SU-DHL-6 (cell line): ENCODE data around the gene NAT9.

ENCODE experiments used
- H2AFZ ChIP-seq: fragments of 200-600 bp; sonication (generic); 2 replicates; pipeline ENCODE4 v1.6.1; 2014; ENCODE audit warnings: low read depth, mild to moderate bottlenecking, moderate library complexity, mixed read lengths, antibody characterized with exemption, low read length; ENCODE audit not compliant: severe bottlenecking
- H3F3A ChIP-seq: fragments of 200-600 bp; shearing (Covaris generic); 2 replicates; pipeline ENCODE4 v1.6.0; 2016; ENCODE audit warnings: antibody characterized with exemption, mild to moderate bottlenecking; ENCODE audit not compliant: insufficient read depth
- H3K27ac ChIP-seq: fragments of 200-600 bp; sonication (generic); 2 replicates; pipeline ENCODE4 v1.5.1; 2016; ENCODE audit warnings: low read depth, mild to moderate bottlenecking, low read length, moderate library complexity, mixed read lengths
- H3K27me3 ChIP-seq: fragments of 200-600 bp; sonication (generic), shearing (Covaris generic); 2 replicates; pipeline ENCODE4 v1.6.0; 2014; ENCODE audit warnings: mild to moderate bottlenecking, low read length
- H3K36me3 ChIP-seq: fragments of 200-600 bp; sonication (generic); 2 replicates; pipeline ENCODE4 v1.6.1; 2014; ENCODE audit warnings: mild to moderate bottlenecking, low read length, mixed read lengths
- H3K4me2 ChIP-seq: fragments of 300-600, 200-600 bp; shearing (Covaris generic), sonication (generic); 2 replicates; pipeline ENCODE4 v1.6.0; 2014; ENCODE audit warnings: low read length, low read depth, mild to moderate bottlenecking; ENCODE audit not compliant: poor library complexity, severe bottlenecking
- H3K4me3 ChIP-seq: fragments of 200-600 bp; sonication (generic); 2 replicates; pipeline ENCODE4 v1.5.1; 2014; ENCODE audit warnings: antibody characterized with exemption, low read length, mild to moderate bottlenecking, mixed read lengths; ENCODE audit not compliant: insufficient read depth, poor library complexity, severe bottlenecking
- H3K79me2 ChIP-seq: fragments of 200-600 bp; sonication (generic); 2 replicates; pipeline ENCODE4 v1.6.1; 2014; ENCODE audit warnings: mild to moderate bottlenecking, low read length, moderate library complexity; ENCODE audit not compliant: insufficient read depth
- H3K9ac ChIP-seq: fragments of 200-600 bp; sonication (generic); 2 replicates; pipeline ENCODE4 v1.7.0; 2014; ENCODE audit warnings: mild to moderate bottlenecking, low read length
- H3K9me2 ChIP-seq: fragments of 200-600 bp; sonication (generic); replicated peaks from 2 replicates; pipeline ENCODE4 v1.6.1; 2014; ENCODE audit warnings: low read length; ENCODE audit not compliant: insufficient read depth
- H3K9me3 ChIP-seq: fragments of 200-600 bp; sonication (generic); 2 replicates; pipeline ENCODE4 v1.6.1; 2014; ENCODE audit warnings: low read length, mixed read lengths; ENCODE audit not compliant: insufficient read depth
- H4K20me1 ChIP-seq: fragments of 200-600 bp; sonication (generic); 2 replicates; pipeline ENCODE4 v1.6.1; 2014; ENCODE audit warnings: low read depth, mild to moderate bottlenecking, antibody characterized with exemption, low read length, moderate library complexity, mixed read lengths
- EZH2phosphoT487 ChIP-seq: fragments of 200-600 bp; sonication (generic), shearing (Covaris generic); conservative IDR thresholded peaks from 2 replicates; pipeline ENCODE4 v1.6.1; 2018; ENCODE audit warnings: mild to moderate bottlenecking, antibody characterized with exemption, low read length, moderate library complexity, mixed read lengths
- TF ChIP-seq, protein P1 (sequence below): fragments of 200-600 bp; sonication (generic); IDR thresholded peaks from one replicate; pipeline ENCODE4 v1.5.1; 2017; ENCODE audit warnings: antibody characterized with exemption, mild to moderate bottlenecking, low read length, moderate library complexity; ENCODE audit not compliant: insufficient read depth, poor library complexity, severe bottlenecking

The NAT9 gene

DNA sequence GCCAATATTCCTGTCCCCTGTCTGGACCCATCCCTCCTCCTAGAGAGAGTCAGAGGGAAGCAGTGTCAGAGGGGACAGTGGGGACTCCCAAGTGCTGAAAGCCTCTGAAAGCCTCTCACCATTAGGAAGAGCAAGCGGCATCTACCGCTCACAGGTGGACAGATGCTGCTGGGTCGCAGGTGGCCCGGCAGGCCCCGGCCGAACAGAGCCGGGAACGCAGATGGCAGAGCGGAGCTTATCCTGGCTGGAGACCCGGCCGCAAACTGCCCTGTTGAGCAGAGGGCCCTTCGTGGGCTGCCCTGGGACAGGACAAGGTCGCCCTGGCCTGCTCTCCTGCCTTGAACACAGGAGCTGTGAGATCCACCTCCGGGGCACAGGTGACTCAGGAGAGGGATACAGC, 23.0 kb upstream of the NAT9 start:
- H3K9me2 ChIP-seq: no peaks in the 10 kb centered on the region
- H3K9me3 ChIP-seq: no peaks in the 10 kb centered on the region
- H3K79me2 ChIP-seq: no peaks in the 10 kb centered on the region
- H3K9ac ChIP-seq: no peak overlapping the region
- H3K36me3 ChIP-seq: no peaks in the 10 kb centered on the region
- H3K27ac ChIP-seq: no peak overlapping the region
- no peaks in the 10 kb centered on the region for H3K27me3 ChIP-seq
- no peaks in the 10 kb centered on the region for H4K20me1 ChIP-seq
- H3F3A ChIP-seq: no peaks in the 10 kb centered on the region
- TF ChIP-seq, protein P1, sequence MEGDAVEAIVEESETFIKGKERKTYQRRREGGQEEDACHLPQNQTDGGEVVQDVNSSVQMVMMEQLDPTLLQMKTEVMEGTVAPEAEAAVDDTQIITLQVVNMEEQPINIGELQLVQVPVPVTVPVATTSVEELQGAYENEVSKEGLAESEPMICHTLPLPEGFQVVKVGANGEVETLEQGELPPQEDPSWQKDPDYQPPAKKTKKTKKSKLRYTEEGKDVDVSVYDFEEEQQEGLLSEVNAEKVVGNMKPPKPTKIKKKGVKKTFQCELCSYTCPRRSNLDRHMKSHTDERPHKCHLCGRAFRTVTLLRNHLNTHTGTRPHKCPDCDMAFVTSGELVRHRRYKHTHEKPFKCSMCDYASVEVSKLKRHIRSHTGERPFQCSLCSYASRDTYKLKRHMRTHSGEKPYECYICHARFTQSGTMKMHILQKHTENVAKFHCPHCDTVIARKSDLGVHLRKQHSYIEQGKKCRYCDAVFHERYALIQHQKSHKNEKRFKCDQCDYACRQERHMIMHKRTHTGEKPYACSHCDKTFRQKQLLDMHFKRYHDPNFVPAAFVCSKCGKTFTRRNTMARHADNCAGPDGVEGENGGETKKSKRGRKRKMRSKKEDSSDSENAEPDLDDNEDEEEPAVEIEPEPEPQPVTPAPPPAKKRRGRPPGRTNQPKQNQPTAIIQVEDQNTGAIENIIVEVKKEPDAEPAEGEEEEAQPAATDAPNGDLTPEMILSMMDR: no peak
- no peak for TF ChIP-seq EZH2phosphoT487
- H3K4me2 ChIP-seq: no peak overlapping the region
- H2AFZ ChIP-seq: no peak overlapping the region
- H3K4me3 ChIP-seq: no peak overlapping the region

GRCh38 chr17:74798239-74798707, 22.1 kb upstream of the NAT9 start:
- Histone ChIP-seq H3K79me2 (no peaks in the 10 kb centered on the region), H3K27ac (no peak overlapping the region), H4K20me1 (no peaks in the 10 kb centered on the region), H3F3A (no peaks in the 10 kb centered on the region), H3K9me2 (no peaks in the 10 kb centered on the region), H3K36me3 (no peaks in the 10 kb centered on the region), H2AFZ (no peak overlapping the region), H3K9me3 (no peaks in the 10 kb centered on the region), H3K9ac (no peak overlapping the region), H3K27me3 (no peaks in the 10 kb centered on the region), H3K4me2 (no peak overlapping the region), H3K4me3 (no peak overlapping the region)
- no peak for TF ChIP-seq EZH2phosphoT487
- TF ChIP-seq, protein P1: no peak

- no peak overlapping the region for H3K9ac ChIP-seq
- no peak for TF ChIP-seq EZH2phosphoT487
- TF ChIP-seq, protein P1: no peak
- H3K27me3 ChIP-seq: no peaks in the 10 kb centered on the region
- no peaks in the 10 kb centered on the region for H3K36me3 ChIP-seq
- no peak overlapping the region for H2AFZ ChIP-seq
- H3K4me3 ChIP-seq: no peak overlapping the region
- H3K79me2 ChIP-seq: no peaks in the 10 kb centered on the region
- H3K4me2 ChIP-seq: no peak overlapping the region
- H3K9me3 ChIP-seq: no peaks in the 10 kb centered on the region
- H3K9me2 ChIP-seq: no peaks in the 10 kb centered on the region
- no peaks in the 10 kb centered on the region for H4K20me1 ChIP-seq
- no peaks in the 10 kb centered on the region for H3F3A ChIP-seq
- H3K27ac ChIP-seq: no peak overlapping the region
Observed at GRCh38 chr17:74797824-74798223, 21.7 kb upstream of the NAT9 start.

DNA sequence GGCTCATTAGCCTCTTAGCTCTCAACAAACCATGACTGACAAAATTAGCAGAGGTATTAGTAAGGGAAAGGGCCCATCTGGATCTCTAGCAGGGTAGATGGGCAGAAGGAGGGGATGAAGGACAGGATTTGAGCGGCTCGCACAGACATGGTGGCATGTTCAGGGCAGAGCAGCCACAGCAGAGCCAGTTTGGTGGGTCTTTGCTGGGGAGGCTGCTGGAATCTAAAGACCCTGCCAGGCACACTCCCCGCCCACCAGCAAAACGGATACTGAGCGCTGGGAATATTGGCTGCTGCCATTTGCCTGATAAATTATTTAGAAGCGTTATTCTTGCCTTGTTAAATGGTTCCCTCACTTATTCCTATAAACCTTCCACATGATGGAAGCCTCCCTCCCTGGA, 20.7 kb upstream of the NAT9 start:
- TF ChIP-seq EZH2phosphoT487: no peak
- TF ChIP-seq, protein P1: no peak
- no peaks in the 10 kb centered on the region for H3K9me3 ChIP-seq
- no peak overlapping the region for H3K4me2 ChIP-seq
- H3K27me3 ChIP-seq: no peaks in the 10 kb centered on the region
- H3K9ac ChIP-seq: no peak overlapping the region
- no peak overlapping the region for H3K4me3 ChIP-seq
- no peaks in the 10 kb centered on the region for H3K79me2 ChIP-seq
- H3K9me2 ChIP-seq: no peaks in the 10 kb centered on the region
- no peaks in the 10 kb centered on the region for H3F3A ChIP-seq
- no peaks in the 10 kb centered on the region for H4K20me1 ChIP-seq
- H3K36me3 ChIP-seq: no peaks in the 10 kb centered on the region
- H2AFZ ChIP-seq: no peak overlapping the region
- H3K27ac ChIP-seq: no peak overlapping the region
